OCI-LY3 (cell line): ENCODE results near the gene RPS6KA4.

Source experiments
- H2AFZ ChIP-seq: fragments of 200-600, 300-600 bp; shearing (Covaris generic); 2 replicates; pipeline ENCODE4 v1.6.0; 2014; ENCODE audit warnings: antibody characterized with exemption, low read depth, low read length
- H3K27ac ChIP-seq: fragments of 200-600, 300-600 bp; sonication (generic); 2 replicates; pipeline ENCODE4 v1.5.1; 2014; ENCODE audit warnings: mild to moderate bottlenecking, low read length, moderate library complexity, mixed read lengths
- H3K27me3 ChIP-seq: fragments of 200-600, 300-600 bp; sonication (generic); 2 replicates; pipeline ENCODE4 v1.6.1; 2014; ENCODE audit warnings: low read depth, low read length, mixed read lengths
- H3K36me3 ChIP-seq: fragments of 200-600, 300-600 bp; sonication (generic); replicated peaks from 2 replicates; pipeline ENCODE3; 2014; ENCODE audit warnings: low read depth, low read length, mixed read lengths
- H3K4me1 ChIP-seq: fragments of 300-600, 200-600 bp; sonication (generic); 2 replicates; pipeline ENCODE4 v1.6.1; 2014; ENCODE audit warnings: low read length, mixed read lengths
- H3K4me2 ChIP-seq: fragments of 200-600, 300-600 bp; sonication (generic); 2 replicates; pipeline ENCODE4 v1.6.1; 2014; ENCODE audit warnings: low read length, mixed read lengths
- H3K4me3 ChIP-seq: fragments of 300-600, 200-600 bp; sonication (generic); 2 replicates; pipeline ENCODE4 v1.5.1; 2014; ENCODE audit warnings: antibody characterized with exemption, mild to moderate bottlenecking, low read length, moderate library complexity
- H3K79me2 ChIP-seq: fragments of 300-600, 200-600 bp; shearing (Covaris generic); 2 replicates; pipeline ENCODE4 v1.6.1; 2014; ENCODE audit warnings: mild to moderate bottlenecking, low read length, mixed read lengths
- H3K9ac ChIP-seq: fragments of 300-600, 200-600 bp; shearing (Covaris generic); 2 replicates; pipeline ENCODE4 v1.6.0; 2014; ENCODE audit warnings: mild to moderate bottlenecking, low read length, moderate library complexity
- H3K9me3 ChIP-seq: fragments of 200-600, 300-600 bp; shearing (Covaris generic); 2 replicates; pipeline ENCODE4 v1.6.1; 2014; ENCODE audit warnings: low read length, mixed read lengths; ENCODE audit not compliant: insufficient read depth
- H4K20me1 ChIP-seq: fragments of 200-600, 300-600 bp; sonication (generic); 2 replicates; pipeline ENCODE4 v1.6.1; 2016; ENCODE audit warnings: low read length, mixed read lengths; ENCODE audit not compliant: insufficient read depth
- EZH2phosphoT487 ChIP-seq: fragments of 200-600 bp; shearing (Covaris generic); IDR thresholded peaks from 2 replicates; pipeline ENCODE4 v1.6.1; 2018; ENCODE audit warnings: antibody characterized with exemption, mixed run types, low read depth
- TF ChIP-seq, protein P1 (sequence below): fragments of 200-600, 300-600 bp; sonication (generic); IDR thresholded peaks from 2 replicates; pipeline ENCODE4 v1.5.1; 2014; ENCODE audit warnings: antibody characterized with exemption, low read length, low read depth

RPS6KA4 gene

DNA sequence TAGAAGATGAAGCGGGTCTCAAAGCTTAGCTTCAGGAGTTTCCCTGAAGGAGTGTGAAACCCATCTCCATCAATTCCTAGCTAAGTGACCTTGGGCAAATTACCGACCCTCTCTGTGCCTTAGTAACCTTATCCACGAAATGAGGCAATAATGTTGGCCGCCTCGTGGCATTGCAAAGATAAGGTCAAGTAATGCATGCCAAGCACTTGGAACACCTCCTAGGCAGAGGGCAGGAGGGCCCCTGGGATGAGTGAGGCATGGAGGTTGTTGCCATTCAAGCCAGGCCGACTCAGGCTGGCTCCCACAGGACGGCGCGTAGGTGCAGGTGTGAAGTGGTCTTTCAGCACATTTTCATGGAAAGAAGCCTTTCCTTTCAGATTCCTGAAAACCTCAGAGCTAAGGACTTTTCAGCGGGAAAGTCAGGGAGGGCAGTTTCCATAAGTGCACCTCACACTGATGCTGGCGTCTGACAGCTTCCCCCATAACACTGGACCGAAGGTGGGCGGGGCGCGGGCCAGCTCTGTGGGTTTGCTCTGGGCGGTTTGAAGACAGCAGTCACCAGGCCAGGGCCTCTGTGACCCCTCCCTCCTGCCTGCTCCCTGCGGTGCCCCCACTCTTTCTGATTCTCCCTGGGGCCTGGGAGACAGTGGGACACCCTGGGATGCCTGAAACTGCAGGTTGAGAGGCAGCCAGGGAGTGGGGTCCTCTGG lies 25.2 kb downstream of the RPS6KA4 start:
- no peak overlapping the region for H3K9ac ChIP-seq
- TF ChIP-seq, protein P1, sequence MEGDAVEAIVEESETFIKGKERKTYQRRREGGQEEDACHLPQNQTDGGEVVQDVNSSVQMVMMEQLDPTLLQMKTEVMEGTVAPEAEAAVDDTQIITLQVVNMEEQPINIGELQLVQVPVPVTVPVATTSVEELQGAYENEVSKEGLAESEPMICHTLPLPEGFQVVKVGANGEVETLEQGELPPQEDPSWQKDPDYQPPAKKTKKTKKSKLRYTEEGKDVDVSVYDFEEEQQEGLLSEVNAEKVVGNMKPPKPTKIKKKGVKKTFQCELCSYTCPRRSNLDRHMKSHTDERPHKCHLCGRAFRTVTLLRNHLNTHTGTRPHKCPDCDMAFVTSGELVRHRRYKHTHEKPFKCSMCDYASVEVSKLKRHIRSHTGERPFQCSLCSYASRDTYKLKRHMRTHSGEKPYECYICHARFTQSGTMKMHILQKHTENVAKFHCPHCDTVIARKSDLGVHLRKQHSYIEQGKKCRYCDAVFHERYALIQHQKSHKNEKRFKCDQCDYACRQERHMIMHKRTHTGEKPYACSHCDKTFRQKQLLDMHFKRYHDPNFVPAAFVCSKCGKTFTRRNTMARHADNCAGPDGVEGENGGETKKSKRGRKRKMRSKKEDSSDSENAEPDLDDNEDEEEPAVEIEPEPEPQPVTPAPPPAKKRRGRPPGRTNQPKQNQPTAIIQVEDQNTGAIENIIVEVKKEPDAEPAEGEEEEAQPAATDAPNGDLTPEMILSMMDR = no peak
- TF ChIP-seq EZH2phosphoT487 = no peak
- H3K4me1 ChIP-seq = peaks cover 5% of the 10 kb centered on the region

DNA sequence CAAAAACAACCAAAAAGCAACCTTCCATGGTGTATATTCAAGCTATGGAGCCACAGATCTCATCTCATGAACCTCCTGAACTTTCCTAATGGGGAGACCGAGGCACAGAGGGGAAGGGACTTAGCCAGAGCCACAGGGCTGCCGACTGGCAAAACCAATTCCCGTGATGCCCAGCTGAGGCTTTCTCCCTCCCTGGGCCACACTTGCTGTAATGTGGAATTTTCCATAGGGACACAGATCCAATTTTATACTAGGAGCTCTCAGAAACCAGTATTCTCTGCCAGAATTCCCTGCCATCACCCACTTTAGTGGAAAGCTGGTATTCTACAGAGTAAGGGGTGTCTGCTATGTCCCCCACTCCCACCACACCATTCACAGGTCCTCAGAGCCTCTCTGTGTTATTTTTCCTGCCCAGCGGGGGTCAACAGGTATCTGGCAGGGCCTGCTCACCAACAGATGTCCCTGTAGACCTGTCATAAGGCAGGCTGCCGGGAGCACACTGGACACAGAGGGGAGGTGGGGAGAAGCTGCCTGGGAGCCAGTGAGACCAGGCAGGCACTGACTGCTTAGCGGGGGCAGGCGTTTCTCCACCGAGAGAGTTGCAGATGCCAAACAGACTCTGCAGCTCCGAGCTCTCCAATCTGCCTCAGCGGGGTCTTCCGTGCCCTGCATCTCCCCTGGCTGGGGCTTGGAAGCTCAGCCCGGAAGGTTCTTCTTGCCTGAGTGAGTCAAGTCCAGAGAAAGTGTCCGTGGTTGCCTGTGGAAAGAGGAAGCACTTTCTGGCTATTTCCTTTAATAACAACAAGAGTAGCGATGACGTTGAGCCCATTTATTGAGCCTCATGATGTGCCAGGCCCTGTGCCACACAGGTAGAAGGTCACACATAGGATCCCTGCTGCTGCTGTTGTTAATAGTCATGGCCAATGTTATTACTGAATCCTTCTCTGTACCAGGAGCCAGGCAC lies 26.3 kb downstream of the RPS6KA4 start:
- Histone ChIP-seq H3K79me2 (no peaks in the 10 kb centered on the region), H2AFZ (peak overlapping the region; percentile 49; the same call in 1 of the 2 replicates), H3K27ac (no peak overlapping the region), H3K9me3 (no peaks in the 10 kb centered on the region), H3K9ac (no peak overlapping the region), H3K27me3 (peaks cover 13% of the 10 kb centered on the region; the same call in 1 of the 2 replicates), H3K4me2 (peak overlapping the region; percentile 36), H3K4me1 (peaks cover 5% of the 10 kb centered on the region), H3K36me3 (no peaks in the 10 kb centered on the region), H4K20me1 (no peaks in the 10 kb centered on the region), H3K4me3 (no peak overlapping the region)
- TF ChIP-seq, protein P1 = 0 out of 2 replicates have a peak, but pooled peaks have one; percentile 9
- no peak for TF ChIP-seq EZH2phosphoT487

More for the DNA sequence above, 25.2 kb downstream of the RPS6KA4 start:
- Histone ChIP-seq H3K4me3 (no peak overlapping the region), H2AFZ (no peak overlapping the region), H3K27me3 (peaks cover 4% of the 10 kb centered on the region; the same call in 1 of the 2 replicates), H3K4me2 (no peak overlapping the region), H3K79me2 (no peaks in the 10 kb centered on the region), H4K20me1 (no peaks in the 10 kb centered on the region), H3K9me3 (no peaks in the 10 kb centered on the region), H3K36me3 (no peaks in the 10 kb centered on the region), H3K27ac (no peak overlapping the region)

DNA sequence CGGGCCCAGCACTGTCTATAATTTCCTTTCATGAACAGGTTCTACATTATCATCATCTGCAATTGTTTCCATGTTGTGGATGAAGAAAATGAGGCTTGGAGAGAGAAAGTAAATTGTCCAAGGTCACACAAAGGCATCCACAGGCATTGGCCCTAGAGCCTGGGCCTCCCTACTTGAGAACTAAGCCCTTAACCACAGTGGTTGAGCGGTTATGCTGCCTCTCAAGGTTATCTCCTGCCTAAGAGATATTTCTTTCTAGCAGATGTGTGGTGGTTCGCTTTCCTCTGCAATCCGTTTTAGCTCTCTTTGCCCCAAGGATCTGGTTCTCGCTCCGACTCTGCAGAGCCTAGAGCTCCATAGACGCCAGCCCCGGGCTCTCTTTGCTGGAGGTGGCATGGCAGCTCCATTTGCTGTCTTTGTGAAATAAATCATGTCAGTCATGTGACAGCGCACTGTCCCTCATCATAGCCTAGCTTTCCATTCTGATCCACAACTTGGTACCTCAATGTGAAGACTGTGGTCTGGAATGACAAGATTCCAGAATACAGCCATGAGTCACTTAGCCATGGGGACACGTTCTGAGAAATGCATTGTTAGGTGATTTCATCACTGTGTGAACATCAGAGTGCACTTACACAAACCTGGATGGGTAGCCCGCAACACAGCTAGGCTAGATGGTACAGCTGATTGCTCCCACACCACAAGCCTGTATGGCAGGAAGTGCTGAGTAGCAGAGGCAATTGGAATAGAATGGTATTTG lies 27.2 kb downstream of the RPS6KA4 start:
- TF ChIP-seq, protein P1 = no peak
- no peak for TF ChIP-seq EZH2phosphoT487
- no peaks in the 10 kb centered on the region for H3K36me3 ChIP-seq
- H3K4me1 ChIP-seq = peaks cover 5% of the 10 kb centered on the region
- no peak overlapping the region for H3K4me3 ChIP-seq
- H4K20me1 ChIP-seq = no peaks in the 10 kb centered on the region
- no peak overlapping the region for H3K4me2 ChIP-seq
- peaks cover 16% of the 10 kb centered on the region; the same call in 1 of the 2 replicates for H3K27me3 ChIP-seq
- no peaks in the 10 kb centered on the region for H3K79me2 ChIP-seq
- H3K9ac ChIP-seq = no peak overlapping the region
- H2AFZ ChIP-seq = 0 out of 2 replicates have a peak overlapping the region, but pooled peaks have one; percentile 49
- H3K9me3 ChIP-seq = no peaks in the 10 kb centered on the region
- no peak overlapping the region for H3K27ac ChIP-seq
